ENCODE measurements around the gene HAND1. TPM values are rescaled to one million over a fixed set of nuclear protein-coding genes. Genes with fewer than 3 reads are reported as not detected.

The HAND1 gene
- total RNA-seq, 1 donor from 2014 or later, result not detected

DNA sequence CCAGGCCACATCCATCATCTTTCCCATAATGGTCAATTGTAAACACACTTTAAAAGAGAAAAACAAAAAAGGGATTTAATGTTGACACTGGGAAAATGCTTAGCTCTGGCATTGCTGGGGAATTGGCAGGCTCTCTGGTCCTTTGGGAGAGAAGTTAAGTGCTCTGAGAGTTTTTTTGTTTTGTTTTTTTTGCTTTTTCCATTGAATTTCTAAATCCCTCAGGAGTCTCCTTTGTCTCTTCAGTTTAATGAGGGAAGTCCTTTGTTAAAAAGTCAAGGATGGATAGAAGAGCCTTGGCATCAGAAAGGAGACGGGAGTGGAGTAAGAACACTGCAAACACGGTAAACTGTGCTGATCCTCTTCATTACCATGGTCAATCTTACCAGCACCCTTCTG is 7.1 kb upstream of the HAND1 start:
- Histone ChIP-seq H3K4me3 (ENCODE audit: low read depth, low read length) (no peak overlapping the region), H3K27me3 (ENCODE audit: control insufficient read depth, insufficient read depth, low read length) (peaks cover 73% of the 10 kb centered on the region), H3K36me3 (ENCODE audit: control insufficient read depth, insufficient read depth, low read length) (no peaks in the 10 kb centered on the region)
- TF ChIP-seq, protein P1, sequence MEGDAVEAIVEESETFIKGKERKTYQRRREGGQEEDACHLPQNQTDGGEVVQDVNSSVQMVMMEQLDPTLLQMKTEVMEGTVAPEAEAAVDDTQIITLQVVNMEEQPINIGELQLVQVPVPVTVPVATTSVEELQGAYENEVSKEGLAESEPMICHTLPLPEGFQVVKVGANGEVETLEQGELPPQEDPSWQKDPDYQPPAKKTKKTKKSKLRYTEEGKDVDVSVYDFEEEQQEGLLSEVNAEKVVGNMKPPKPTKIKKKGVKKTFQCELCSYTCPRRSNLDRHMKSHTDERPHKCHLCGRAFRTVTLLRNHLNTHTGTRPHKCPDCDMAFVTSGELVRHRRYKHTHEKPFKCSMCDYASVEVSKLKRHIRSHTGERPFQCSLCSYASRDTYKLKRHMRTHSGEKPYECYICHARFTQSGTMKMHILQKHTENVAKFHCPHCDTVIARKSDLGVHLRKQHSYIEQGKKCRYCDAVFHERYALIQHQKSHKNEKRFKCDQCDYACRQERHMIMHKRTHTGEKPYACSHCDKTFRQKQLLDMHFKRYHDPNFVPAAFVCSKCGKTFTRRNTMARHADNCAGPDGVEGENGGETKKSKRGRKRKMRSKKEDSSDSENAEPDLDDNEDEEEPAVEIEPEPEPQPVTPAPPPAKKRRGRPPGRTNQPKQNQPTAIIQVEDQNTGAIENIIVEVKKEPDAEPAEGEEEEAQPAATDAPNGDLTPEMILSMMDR (IDR thresholded peaks at IDR 0.05; ENCODE audit: insufficient read depth, low read length, poor library complexity, severe bottlenecking), result no peak
- DNase-seq (ENCODE audit: low read depth), result no peak

DNA sequence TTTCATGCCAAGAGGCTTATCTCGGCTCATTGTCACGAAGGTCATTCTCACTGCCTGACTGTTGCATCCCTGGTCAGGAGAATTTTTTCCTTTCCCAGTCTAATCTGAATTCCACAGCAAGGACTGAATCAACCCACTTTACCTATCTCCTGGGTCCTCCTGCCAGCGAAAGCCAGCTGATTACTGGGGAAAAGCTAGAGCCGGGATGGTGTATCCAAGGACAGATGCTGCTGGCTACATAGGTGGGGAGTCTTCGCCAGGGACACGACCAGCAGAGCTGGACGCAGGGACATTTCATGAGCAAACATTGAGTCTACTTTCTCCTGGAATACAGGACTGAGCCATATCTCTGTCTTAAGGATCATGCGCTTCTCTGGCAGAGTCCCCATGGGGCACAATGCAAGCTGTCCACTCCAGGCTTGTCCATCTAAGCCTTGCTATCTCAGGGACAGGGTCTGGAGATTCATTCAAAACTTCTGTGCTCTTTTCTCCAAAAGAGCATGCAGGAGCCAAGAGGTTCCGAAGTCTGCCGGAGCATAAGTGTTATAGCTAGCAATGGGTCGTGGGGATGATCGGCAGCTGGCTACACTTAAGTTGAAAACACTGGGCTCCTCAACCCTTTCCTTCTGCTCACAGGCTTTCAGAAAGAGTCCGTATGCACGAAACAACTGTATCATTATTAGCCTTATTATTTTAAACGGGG is 6.5 kb upstream of the HAND1 start:
- no peaks in the 10 kb centered on the region for H3K36me3 ChIP-seq (ENCODE audit: control insufficient read depth, insufficient read depth, low read length)
- H3K4me3 ChIP-seq (ENCODE audit: low read depth, low read length), result no peak overlapping the region
- no peak for DNase-seq (ENCODE audit: low read depth)
- TF ChIP-seq, protein P1 (IDR thresholded peaks at IDR 0.05; ENCODE audit: insufficient read depth, low read length, poor library complexity, severe bottlenecking), result no peak
- H3K27me3 ChIP-seq (ENCODE audit: control insufficient read depth, insufficient read depth, low read length), result peaks cover 76% of the 10 kb centered on the region

DNA sequence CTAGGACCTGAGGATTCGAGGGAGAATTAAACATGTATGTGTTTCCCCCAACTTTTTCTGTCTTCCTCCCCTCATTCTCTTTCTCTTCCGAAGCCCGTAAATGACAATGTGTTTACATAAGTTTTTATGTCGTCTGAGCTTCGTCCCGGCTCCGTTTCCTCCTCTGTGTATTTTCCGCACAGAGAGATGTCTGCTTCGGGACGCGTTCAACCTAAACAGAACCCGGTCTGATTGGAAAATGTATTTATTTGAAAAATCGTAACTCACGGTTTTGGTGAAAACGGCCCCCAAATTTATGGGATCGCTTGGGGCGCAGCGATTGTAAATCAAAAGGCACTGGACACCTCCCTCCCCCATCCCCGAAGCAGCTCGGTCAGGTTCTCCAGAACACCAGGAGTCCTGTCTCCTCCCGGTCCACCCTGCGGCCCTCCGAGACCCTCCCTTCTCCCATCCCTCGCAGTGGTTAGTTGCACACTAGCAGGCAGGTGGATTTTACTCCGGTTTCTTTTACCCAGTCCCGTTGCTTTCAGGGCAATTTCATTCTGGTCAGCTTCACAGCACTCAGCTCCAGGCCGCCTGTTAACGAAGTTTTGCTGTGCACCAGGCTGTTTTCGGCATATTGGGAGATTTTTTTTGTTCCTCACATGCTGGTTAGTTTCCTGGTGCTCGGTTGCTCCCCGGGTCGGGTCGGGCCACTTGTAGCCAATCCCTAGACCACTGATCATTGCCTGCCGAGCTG is 5.8 kb upstream of the HAND1 start:
- Histone ChIP-seq H3K36me3 (ENCODE audit: control insufficient read depth, insufficient read depth, low read length) (no peaks in the 10 kb centered on the region), H3K27me3 (ENCODE audit: control insufficient read depth, insufficient read depth, low read length) (peaks cover 82% of the 10 kb centered on the region), H3K4me3 (ENCODE audit: low read depth, low read length) (no peak overlapping the region)
- no peak for DNase-seq (ENCODE audit: low read depth)
- TF ChIP-seq, protein P1 (IDR thresholded peaks at IDR 0.05; ENCODE audit: insufficient read depth, low read length, poor library complexity, severe bottlenecking), result no peak

DNA sequence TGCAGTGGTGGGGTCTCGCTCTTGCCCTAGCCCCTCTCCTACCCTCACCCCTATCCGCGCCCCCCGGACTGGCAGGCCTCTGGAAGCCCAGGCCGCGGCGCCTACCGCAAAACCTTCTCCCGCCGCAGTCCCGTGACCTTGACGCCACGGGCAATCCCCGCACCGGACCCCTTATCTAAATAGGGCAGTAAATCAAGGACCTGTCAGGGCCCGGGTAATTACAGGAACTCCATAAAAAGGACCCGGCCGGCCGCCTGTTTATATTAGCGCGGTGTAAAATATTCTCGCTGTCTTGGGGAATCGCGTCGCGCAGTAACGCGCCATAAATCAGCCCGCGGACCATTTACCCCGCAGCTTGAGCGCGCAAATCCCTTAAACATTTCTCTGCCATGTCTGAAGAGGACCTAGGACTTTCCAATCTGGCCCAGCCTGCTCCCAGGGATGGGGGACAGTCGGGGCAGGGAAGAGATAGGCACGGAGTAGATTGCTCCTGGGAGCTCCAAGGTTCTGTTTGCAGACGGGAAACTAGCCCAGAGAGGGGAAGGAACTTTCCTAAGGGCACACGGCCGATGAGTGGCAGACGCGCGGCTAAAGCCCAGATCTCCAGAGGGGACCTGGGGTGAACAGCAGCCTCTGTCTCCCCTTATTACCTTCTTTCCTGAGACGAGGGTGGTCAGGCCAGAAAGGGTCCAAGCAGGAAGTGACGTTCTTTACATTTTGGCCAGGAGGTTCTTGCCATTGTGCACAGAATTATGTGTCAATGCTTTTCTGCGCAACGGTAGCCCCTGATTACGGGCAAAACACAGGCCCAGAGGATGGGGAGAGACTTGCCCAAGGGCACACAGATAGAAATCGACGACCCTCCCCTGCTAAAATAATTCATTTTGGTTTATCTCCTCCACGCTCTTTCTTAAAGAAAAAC is 4.8 kb upstream of the HAND1 start:
- Histone ChIP-seq H3K4me3 (ENCODE audit: low read depth, low read length) (no peak overlapping the region), H3K27me3 (ENCODE audit: control insufficient read depth, insufficient read depth, low read length) (peaks cover 91% of the 10 kb centered on the region), H3K36me3 (ENCODE audit: control insufficient read depth, insufficient read depth, low read length) (no peaks in the 10 kb centered on the region)
- DNase-seq (ENCODE audit: low read depth), result no peak
- TF ChIP-seq, protein P1 (IDR thresholded peaks at IDR 0.05; ENCODE audit: insufficient read depth, low read length, poor library complexity, severe bottlenecking), result no peak

DNA sequence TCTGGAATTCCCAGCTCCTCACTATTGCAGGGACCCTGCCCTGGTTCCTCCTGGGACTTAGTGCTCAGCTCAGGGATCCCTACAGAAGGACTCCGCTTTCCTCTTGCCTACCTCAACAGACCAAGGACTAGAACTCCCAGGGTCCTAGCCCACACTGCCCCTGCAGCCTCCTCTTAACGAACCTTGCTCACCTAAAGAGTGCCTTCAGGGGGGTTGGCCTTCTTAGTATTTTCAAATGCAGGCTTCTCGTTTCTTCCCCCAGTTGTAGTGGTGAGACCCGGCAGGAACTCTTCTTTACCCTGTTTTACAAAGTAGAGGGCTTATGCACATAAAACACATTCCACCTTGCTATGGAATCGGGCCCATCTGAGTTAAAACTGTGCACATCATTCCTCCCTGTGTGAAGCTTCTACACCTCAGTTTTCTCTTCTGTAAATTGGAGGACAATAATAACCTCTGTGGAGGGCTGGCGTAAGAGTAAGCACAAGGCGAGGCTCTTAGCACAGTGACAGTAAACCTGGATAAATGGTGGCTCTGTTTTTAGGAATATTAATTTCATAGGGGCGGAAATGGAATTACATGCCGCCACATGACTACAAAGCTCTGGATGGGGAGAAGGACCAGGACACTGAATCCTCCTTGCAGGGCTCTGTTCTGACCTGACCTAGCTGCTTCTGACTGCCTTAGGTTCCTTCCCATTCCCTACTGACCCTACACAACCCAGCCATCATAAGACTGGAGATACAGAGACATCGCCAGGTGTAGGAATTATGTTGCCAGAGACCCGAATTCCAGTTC is 3.8 kb upstream of the HAND1 start:
- no peak for DNase-seq (ENCODE audit: low read depth)
- Histone ChIP-seq H3K36me3 (ENCODE audit: control insufficient read depth, insufficient read depth, low read length) (no peaks in the 10 kb centered on the region), H3K27me3 (ENCODE audit: control insufficient read depth, insufficient read depth, low read length) (peaks cover 97% of the 10 kb centered on the region), H3K4me3 (ENCODE audit: low read depth, low read length) (no peak overlapping the region)
- TF ChIP-seq, protein P1 (IDR thresholded peaks at IDR 0.05; ENCODE audit: insufficient read depth, low read length, poor library complexity, severe bottlenecking), result no peak
